ENCODE results near the gene GLDC.

GRCh38 chr9:6538666-6539071, 106.9 kb downstream of the GLDC start:
- TF ChIP-seq CTCF (conservative IDR thresholded peaks at IDR 0.05; ENCODE audit: low read length) (no peak), EZH2phosphoT487 (IDR thresholded peaks at IDR 0.05; ENCODE audit: borderline replicate concordance, low read depth, low read length) (no peak)

Measured in OCI-LY7 (cell line).